Stimulated activated effector memory CD8-positive, alpha-beta T cell treated with anti-CD3 and anti-CD28 coated beads, Interleukin-12 subunit alpha, Interleukin-12 subunit beta, amount 100 ng/mL, for 72 hours (primary cell): ENCODE results near the gene CDCA3.

Experiments
- ATAC-seq: fragments of 150-1000 bp; cut with Tn5 transposase; 2 replicates; pipeline ENCODE4 v1.10.0; 2021
- DNase-seq, 2 donors: peaks; one replicate each; pipeline ENCODE4 v3.0.0; 2021 to 2022; ENCODE audit warnings: low spot score in 2 of 2
- H3K27ac Mint-ChIP-seq: one replicate; pipeline ENCODE4 v1.8.0; 2022; ENCODE audit warnings: mild to moderate bottlenecking, mixed read lengths
- H3K36me3 Mint-ChIP-seq: one replicate; pipeline ENCODE4 v1.8.0; 2022; ENCODE audit warnings: mild to moderate bottlenecking, mixed read lengths
- H3K4me1 Mint-ChIP-seq: one replicate; pipeline ENCODE4 v1.8.0; 2022; ENCODE audit warnings: mixed read lengths
- H3K4me3 Mint-ChIP-seq: one replicate; pipeline ENCODE4 v1.8.0; 2022; ENCODE audit warnings: mild to moderate bottlenecking, mixed read lengths
- H3K9me3 Mint-ChIP-seq: one replicate; pipeline ENCODE4 v1.8.0; 2022; ENCODE audit warnings: mixed read lengths

Gene CDCA3

GRCh38 chr12:6810758-6811157 is 40.3 kb downstream of the CDCA3 start:
- H3K4me3 Mint-ChIP-seq = no peak overlapping the region
- no peaks in the 10 kb centered on the region for H3K9me3 Mint-ChIP-seq
- H3K36me3 Mint-ChIP-seq = peaks cover 12% of the 10 kb centered on the region
- no peak for ATAC-seq
- peaks cover 8% of the 10 kb centered on the region for H3K4me1 Mint-ChIP-seq
- peak overlapping the region; percentile 44 for H3K27ac Mint-ChIP-seq
- DNase-seq = no peak

GRCh38 chr12:6809056-6809455 is 42.0 kb downstream of the CDCA3 start:
- DNase-seq (no peak), ATAC-seq (no peak)
- Mint-ChIP-seq H3K9me3 (no peaks in the 10 kb centered on the region), H3K36me3 (peaks cover 29% of the 10 kb centered on the region), H3K4me3 (no peak overlapping the region), H3K4me1 (peaks cover 8% of the 10 kb centered on the region), H3K27ac (no peak overlapping the region)

DNA sequence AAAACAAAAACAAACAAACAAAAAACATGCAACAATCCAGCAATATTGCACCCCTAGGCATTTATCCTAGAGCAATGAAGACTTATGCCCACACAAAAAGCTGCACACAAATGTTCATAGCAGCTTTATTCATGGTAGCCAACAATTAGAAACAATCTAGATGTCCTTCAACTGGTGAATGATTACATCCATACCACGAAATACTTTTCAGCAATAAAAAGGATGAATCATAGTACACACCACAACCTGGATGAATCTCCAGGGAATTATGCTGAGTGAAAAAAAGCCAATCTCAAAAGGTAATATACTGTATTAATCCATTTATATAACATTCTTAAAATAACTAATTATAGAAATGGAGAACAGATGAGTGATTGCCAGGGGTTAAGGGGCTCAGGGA is 43.9 kb downstream of the CDCA3 start:
- DNase-seq (no peak), ATAC-seq (no peak)

GRCh38 chr12:6799147-6799546 is 51.9 kb downstream of the CDCA3 start:
- no peak overlapping the region for H3K4me3 Mint-ChIP-seq
- H3K4me1 Mint-ChIP-seq = no peaks in the 10 kb centered on the region
- no peak overlapping the region for H3K27ac Mint-ChIP-seq
- ATAC-seq (no peak), DNase-seq (no peak)
- peaks cover 23% of the 10 kb centered on the region for H3K36me3 Mint-ChIP-seq
- no peaks in the 10 kb centered on the region for H3K9me3 Mint-ChIP-seq

More for the DNA sequence above, 43.9 kb downstream of the CDCA3 start:
- Mint-ChIP-seq H3K4me3 (no peak overlapping the region), H3K27ac (no peak overlapping the region), H3K9me3 (no peaks in the 10 kb centered on the region), H3K36me3 (peaks cover 32% of the 10 kb centered on the region), H3K4me1 (peaks cover 8% of the 10 kb centered on the region)
